Measurements from ENCODE around the gene WDR82. TPM values are rescaled to one million over a fixed set of nuclear protein-coding genes. Genes with fewer than 3 reads are reported as not detected.

The WDR82 gene
- total RNA-seq, 1 donor from 2014 or later: 69.7 TPM

DNA sequence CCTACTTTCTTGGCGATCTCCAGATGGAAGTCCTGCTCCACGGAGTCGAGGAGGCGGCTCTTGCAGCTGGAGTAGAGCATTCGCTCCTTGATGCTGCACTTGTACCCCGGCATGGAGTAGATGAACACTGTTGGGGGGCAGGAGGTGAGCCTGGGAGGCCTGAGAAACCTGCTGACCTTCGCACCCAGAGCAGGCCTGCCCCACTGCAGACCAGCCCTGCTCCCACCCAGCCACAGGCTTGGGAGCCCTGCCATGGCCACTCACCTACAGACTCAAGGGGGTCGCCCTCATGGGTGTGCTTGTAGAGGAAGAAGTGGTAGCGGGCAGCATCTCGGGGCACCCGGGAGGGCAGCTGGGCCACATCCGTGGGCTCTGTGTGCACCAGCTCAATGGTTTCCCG, 48.8 kb downstream of the WDR82 start:
- DNase-seq (ENCODE audit: low spot score): no peak
- intact Hi-C loops (cut with DNase I): loop anchor here (2.0 to 5.0 kb wide), 2 partner anchors 107 to 218 kb away; partner anchors contain the start of gene SEMA3G

DNA sequence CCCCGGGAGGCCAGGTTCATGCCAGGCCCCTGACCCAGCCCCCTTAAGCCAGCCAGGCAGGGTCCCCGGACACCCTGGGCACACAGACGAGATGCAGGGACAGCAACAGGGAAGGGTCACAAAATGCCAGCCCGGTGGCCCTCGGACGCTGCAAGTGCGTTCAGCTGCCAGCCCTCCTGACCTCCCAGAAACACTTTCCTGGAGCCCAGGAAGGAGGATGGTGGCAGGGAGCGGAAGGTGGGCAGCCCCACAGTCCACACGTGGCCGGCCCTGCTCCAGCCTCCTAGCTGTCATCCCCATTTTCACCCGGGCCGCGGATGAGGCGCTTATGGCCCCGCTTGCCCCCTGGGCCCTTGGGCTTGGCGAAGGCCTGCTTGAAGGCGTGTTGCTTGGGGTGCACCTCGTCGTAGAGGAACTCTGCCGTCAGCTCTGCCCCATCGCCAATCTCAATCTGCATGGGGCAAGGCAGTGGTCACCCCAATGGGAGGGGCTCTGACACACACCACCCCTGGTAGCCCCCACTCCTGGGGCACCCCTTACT, 49.6 kb downstream of the WDR82 start:
- DNase-seq (ENCODE audit: low spot score): no peak
- intact Hi-C loops (cut with DNase I): loop anchor here (5.0 kb wide), 1 partner anchor 218 kb away; the partner anchor contains the start of gene SEMA3G

DNA sequence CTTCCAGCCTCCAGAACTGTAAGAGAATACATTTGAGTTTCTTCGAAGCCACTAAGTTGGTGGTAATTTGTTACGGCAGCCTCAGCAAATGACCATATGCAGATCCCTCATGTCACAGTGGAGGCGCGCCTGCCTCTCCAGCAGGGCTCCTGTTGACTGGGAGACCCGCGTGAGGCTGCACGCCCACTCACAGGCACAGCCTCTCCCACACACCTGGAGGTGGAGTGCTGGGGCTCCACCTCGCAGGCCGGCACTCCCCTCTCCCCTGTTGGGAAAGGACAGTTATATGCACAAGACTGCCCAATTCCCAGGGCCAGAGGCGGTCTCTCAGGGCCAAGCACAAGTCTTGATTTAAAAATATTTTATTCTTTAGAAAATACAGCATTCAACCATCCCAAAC, 50.2 kb downstream of the WDR82 start:
- DNase-seq (ENCODE audit: low spot score): no peak
- intact Hi-C loops (cut with DNase I): loop anchor here (5.0 kb wide), 1 partner anchor 219 kb away; the partner anchor contains the start of gene SEMA3G

DNA sequence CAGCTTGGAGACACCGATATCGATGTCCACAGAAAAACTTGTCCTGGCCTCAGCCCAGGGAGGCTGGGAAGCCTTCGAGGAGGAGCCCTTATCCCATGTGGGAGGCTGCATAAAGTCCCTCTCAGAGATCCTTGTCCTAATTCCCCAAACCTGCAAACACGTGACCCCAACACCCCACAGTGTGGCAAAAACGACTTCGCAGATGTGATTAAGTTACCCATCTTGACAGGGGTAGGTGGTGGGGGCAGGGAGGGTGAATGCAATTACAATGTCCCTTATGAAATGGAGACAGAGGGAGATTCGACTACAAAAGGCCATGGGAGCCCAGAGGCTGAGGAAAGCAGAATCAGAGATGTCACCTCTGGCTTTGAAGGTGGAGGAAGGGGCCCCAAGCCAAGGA, 50.7 kb downstream of the WDR82 start:
- no peak for DNase-seq (ENCODE audit: low spot score)
- intact Hi-C loops (cut with DNase I): loop anchor here (5.0 kb wide), 1 partner anchor 220 kb away; the partner anchor contains the start of gene SEMA3G

DNA sequence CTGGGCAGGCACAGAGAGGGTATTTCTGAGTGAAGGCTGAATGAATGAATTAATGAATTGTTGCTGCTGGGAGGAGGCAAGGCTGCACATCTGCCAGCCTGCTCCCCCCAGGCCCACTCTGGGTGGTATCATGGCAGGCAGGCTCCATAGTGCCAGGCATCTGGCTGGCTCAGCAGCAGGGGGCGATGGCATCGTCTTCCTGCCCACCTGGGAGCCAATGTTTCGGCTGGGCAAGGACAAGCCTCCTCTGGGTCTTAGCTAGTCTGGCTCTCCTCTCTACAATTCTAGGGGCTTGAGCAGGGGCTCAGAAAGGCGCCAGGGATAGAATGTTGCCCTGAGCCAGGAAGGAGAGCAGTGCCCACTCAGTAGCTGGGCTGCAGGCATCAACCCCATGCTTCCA, 51.3 kb downstream of the WDR82 start:
- DNase-seq (ENCODE audit: low spot score): no peak
- intact Hi-C loops (cut with DNase I): loop anchor here (5.0 kb wide), 1 partner anchor 220 kb away; the partner anchor contains the start of gene SEMA3G

DNA sequence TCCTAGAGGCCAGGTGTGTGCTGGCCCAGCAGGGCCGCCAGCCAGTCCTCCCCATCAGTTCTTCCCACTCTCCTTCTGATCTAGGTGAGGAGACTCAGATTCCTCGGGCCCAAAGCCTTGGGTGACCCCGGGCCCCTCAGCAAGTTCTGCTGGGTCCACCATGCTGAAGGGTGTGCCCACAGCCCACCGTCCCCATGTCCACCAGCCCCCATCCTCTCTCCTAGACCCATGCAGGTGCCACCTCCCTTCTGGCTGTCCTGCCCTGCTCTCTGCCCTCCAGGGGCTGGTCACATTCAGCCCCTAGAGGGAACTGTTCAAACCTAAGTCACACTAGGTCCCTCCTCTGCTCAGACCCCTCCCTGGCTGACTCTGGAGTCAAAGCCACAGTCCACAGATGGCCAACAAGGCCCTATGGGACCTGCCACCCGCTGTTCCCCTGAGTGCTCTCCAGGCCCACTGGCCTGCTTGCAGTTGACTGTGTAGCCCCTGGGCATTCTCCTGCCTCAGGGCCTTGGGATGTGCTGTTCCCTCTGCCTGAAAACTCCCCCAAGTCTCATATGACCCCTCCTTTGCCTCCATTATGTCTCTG, 52.1 kb downstream of the WDR82 start:
- intact Hi-C loops (cut with DNase I): loop anchor here (5.0 kb wide), 1 partner anchor 221 kb away; the partner anchor contains the start of gene SEMA3G
- DNase-seq (ENCODE audit: low spot score): no peak

DNA sequence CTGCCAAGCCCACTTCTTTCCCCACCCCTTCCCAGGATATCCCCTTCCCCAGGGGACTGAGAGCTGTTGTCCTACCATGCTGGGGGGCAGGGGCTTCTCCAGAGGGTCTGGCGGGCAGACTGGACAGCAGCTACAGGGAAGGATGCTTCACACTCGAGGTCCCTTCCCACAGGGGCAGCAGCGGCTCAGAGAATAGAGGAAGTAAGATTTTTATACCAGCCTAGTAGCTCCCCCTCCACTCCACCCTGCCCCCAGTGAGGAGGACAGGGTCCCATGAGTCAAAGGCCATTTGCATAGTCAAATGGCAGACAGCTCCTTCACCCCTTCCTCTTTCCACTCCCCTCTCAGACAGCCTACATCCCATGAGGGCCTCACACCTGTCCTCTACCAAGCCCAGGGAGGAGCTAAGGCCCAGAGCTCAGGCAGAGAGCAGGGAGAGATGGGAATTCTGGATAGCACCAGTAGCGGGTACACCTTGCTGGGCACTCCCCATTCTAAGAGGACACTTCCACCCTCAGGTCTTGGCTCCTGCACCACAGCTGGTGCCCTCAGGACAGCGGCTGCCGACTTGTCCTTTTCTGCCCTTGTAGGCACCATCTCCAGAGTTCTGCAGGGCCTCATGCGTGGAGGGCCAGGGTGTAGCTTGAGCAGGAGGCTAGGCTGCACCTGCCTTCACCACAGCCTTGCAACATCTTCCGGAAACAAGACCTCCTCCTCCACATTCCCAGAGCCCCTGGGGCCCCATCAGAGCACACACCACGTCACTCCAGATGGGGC, 52.8 kb downstream of the WDR82 start, which contains the start of gene TLR9:
TLR9 (minus strand) TSS at position 194 of the 777 bp plus-strand sequence; CDS start at position 78, 116 bp downstream.
- peak; percentile 73 for DNase-seq (ENCODE audit: low spot score)
- intact Hi-C loops (cut with DNase I): loop anchor here (5.0 kb wide), 1 partner anchor 222 kb away; the partner anchor contains the start of gene SEMA3G

DNA sequence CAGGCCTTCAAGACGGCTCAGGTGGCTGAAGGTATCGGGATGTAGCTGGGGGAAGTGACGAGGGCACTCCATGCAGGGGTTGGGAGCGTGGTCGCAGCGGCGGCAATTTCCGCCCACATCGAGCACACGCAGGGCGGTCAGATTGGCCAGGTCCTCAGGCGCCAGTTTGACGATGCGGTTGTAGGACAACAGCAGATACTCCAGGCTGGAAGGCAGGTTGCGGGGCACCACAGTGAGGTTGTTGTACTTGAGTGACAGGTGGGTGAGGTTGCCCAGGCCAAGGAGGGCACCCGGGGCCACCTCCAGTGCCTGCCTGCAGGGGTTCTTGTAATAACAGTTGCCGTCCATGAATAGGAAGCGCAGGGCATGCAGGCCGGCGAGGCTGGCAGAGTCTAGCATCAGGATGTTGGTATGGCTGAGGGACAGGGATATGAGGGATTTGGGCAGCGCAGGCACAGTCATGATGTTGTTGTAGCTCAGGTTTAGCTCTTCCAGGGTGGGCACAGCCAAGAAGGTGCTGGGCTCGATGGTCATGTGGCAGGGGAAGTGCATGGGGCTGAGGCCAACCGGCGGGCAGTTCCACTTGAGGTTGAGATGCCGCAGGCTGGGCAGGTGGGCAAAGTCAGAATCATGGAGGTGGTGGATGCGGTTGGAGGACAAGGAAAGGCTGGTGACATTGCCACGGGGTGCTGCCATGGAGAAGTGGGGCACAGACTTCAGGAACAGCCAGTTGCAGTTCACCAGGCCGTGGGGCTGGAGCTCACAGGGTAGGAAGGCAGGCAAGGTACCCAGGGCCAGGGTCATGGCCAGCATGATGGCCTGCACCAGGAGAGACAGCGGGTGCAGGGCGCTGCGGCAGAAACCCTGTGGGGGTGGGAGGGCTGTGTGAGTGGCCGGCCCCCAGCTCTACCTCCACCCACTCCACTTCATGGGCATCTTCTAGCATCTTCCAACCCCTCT, 54.7 kb downstream of the WDR82 start:
- intact Hi-C loops (cut with DNase I): no loop called here
- DNase-seq (ENCODE audit: low spot score): peak; percentile 66

DNA sequence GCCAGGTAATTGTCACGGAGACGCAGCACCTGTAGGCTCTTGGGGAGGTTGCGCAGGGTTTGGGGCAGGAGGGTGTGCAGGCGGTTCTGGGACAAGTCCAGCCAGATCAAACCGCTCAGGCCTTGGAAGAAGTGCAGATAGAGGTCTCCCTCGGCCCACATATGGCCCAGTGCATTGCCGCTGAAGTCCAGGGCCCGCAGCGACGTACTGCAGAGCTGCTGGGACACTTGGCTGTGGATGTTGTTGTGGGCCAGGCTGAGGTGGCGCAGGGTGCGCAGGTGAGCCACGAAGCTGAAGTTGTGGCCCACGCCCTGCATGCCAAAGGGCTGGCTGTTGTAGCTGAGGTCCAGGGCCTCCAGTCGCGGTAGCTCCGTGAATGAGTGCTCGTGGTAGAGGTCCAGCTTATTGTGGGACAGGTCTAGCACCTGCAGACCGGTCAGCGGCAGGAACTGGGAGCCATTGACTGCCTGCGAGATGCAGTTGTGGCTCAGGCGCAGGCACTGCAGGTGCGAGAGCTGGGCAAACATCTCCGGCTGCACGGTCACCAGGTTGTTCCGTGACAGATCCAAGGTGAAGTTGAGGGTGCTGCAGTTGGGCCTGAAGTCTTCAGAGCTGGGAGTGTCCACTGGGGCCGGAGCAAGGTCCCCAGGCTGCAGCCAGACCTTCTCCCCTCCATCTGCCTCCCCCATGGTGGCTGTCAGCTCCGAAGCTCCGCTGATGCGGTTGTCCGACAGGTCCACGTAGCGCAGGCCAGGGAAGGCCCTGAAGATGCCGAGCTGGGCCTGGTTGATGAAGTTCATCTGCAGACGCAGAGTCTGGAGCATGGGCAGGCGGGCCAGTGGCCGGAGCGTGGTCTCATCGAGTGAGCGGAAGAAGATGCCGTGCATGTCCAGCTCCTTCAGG, 55.9 kb downstream of the WDR82 start:
- intact Hi-C loops (cut with DNase I): no loop called here

DNA sequence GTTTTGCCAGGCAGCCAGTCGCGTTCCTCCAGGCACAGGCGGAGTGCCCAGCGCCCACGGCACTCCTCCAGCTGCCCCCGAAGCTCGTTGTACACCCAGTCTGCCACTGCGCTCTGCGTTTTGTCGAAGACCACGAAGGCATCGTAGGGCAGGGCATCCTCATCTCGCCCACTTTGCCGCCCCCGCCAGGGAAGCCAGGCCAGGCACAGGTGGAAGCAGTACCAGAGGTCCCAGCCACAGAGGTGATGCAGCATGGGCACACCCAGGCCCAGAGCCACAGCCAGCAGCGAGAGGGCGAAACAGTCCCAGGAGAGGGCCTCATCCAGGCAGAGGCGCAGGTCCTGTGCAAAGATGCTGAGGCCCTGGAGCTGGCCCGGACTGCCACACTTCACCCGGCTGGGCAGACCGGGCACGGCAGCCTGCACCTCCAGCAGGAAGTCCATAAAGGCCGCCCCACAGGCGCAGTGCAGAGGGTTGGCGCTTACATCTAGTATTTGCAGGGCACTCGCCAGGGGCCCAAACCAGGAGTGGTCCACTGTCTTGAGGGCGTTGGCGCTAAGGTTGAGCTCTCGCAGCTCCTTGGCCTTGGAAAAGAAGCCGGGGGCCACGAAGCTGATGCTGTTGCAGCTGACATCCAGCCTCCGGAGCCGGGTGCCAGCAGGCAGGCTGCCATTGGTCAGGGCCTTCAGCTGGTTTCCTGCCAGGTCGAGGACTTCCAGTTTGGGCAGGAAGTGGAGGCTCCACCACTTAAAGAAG, 56.7 kb downstream of the WDR82 start:
- no peak for DNase-seq (ENCODE audit: low spot score)
- intact Hi-C loops (cut with DNase I): no loop called here

More for the DNA sequence above, 55.9 kb downstream of the WDR82 start:
- peak; percentile 66 for DNase-seq (ENCODE audit: low spot score)

DNA sequence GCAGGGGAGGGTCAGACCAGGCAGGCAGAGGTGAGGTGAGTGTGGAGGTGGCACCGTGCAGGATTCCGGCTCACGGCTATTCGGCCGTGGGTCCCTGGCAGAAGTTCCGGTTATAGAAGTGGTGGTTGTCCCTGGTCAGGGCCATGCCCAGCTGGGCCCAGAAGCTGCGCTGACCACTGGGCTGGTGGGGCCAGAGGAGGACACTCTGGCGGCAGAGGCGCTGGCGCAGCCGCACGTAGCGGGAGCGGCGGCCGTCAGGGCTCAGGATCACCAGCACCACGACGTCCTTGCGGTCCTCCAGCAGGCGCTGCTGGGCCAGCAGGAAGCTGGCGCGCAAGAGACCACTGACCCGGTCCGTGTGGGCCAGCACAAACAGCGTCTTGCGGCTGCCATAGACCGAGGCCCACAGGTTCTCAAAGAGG, 57.3 kb downstream of the WDR82 start:
- intact Hi-C loops (cut with DNase I): no loop called here
- no peak for DNase-seq (ENCODE audit: low spot score)

DNA sequence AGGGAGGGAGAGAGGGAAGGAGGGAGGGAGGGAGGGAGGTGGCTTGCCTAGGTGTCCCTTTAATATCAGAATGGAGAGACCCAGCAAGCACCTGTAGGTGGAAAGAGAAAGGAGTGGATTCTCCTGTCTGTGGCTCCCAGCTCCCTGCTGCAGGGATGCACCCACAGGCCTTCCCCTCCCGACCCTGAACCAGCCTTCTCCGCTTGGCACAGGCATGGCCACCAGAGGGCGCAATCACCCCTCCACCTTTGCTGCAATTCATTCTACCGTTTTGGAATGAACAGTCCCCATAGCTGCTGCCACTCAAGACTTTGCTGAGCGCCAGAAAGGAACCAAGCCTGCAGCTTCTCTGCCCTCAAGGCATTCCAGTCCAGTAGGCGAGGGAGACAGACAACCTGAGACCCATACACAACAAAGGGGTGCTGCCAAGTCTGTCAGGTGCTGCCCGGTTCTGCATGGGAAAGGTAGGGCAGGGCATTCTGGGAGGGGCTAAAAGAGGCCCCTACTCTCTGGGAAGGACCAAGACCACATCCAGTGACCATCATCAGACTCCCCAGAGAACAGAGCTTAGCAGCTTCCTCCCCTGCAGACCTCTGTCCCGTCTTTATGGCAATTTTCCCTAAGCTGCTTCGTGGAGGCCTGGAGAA, 57.9 kb downstream of the WDR82 start:
- DNase-seq (ENCODE audit: low spot score): peak; percentile 94
- intact Hi-C loops (cut with DNase I): no loop called here

DNA sequence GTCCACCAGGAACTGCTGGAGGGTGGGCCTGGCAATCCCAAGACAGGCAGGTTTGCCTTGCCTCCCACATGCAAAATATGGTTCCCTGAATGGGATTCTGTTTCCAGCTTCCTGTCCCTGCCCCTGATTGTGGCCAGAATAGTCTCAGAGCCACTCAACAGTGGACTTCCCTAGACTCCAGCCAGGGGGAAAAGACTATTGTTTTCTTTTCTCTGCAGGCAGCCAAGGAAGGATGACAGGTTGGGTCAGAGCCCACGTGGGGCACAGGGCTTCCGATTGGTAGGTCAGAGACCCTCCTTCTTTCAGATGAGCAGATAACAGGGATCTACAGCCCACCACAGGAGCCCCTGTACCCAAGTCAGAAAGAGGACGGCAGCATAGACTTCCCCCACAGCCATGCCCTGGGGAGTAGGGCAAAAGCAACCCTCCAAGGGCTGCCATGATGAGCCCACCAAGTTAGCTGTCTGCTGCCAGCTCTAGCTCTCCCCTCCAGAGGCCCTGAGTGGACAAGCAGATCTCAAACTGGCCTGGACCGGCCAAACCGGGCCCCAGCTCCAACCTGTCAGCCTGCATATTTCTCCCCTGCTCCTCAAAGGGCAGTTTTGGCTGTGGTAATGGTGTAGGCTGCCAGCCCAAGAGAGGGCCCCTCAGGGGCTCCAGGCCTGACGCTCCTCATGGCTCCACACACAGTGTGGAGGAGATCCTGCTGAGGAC, 59.4 kb downstream of the WDR82 start:
- intact Hi-C loops (cut with DNase I): loop anchor here (10.0 kb wide), 1 partner anchor 214 kb away; no protein-coding TSS in a partner anchor
- no peak for DNase-seq (ENCODE audit: low spot score)

DNA sequence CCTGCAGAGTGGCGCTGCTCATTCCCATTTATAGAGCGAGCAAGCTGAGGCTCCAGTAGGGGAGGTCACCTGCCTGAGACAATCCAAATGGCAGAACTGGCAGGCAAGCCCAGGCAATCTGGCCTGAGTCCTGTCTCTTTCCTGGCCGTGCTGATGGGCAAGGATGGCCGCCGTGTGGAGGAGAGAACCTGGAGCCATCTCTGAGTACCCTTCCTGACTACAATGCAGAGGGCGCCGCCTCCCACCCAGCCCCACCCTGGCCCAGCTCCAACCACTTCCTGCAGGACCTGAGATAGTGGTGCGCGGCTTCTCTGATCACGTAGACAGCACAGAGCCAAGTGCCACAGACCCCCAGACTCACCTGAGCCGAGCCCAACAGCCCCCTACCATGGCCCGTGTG, 60.0 kb downstream of the WDR82 start:
- intact Hi-C loops (cut with DNase I): loop anchor here (10.0 kb wide), 1 partner anchor 214 kb away; no protein-coding TSS in a partner anchor

DNA sequence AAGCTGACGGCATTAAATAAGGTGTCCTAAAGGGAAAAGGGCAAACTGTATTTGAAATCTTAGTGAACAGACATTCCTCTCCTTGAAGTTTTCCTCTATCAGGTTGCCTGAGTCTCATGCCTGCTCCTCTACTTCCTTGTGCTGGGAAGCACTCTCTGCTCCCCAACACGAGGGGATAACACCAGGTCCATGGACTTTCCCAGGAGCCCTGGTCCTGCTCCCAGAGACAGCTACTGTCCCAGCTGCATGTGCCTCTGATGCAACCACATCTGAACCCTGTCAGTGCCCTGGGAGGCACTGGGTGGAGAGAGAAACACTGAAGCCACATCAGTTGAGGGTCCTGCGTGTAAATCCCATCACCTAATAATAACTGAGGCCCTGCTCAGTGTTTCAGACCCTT, 60.4 kb downstream of the WDR82 start:
- no peak for DNase-seq (ENCODE audit: low spot score)
- intact Hi-C loops (cut with DNase I): loop anchor here (10.0 kb wide), 1 partner anchor 213 kb away; no protein-coding TSS in a partner anchor

More for the DNA sequence above, 60.0 kb downstream of the WDR82 start:
- no peak for DNase-seq (ENCODE audit: low spot score)

DNA sequence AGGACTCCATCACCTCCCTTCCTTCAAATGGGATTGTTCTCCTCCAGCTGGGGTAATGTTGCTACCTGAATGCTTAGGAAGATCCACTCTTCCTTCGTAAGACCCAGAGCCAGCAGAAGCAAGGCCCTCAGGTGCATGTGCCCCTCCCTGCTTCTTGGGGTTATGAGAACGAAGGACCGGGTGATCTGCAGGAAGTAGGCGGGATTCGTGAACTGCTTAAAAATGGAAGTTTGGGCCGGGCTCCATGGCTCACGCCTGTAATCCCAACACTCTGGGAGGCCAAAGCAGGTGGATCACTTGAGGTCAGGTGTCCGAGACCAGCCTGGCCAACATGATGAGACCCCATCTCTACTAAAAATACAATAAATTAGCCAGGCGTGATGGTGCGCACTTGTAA, 61.0 kb downstream of the WDR82 start:
- DNase-seq (ENCODE audit: low spot score): no peak
- intact Hi-C loops (cut with DNase I): loop anchor here (10.0 kb wide), 1 partner anchor 213 kb away; no protein-coding TSS in a partner anchor

Data from cardiac septum (tissue), 1 donor.